ENCODE data around the gene TSEN2.

The TSEN2 gene

GRCh38 chr3:12549971-12550760 lies 65.9 kb downstream of the TSEN2 start:
- DNase-seq (ENCODE audit: low read depth in 1 of 2, low spot score in 1 of 2): no peak

GRCh38 chr3:12553921-12554391 lies 69.7 kb downstream of the TSEN2 start:
- DNase-seq (ENCODE audit: low read depth in 1 of 2, low spot score in 1 of 2): no peak

GRCh38 chr3:12556314-12556689 lies 72.0 kb downstream of the TSEN2 start:
- no peak for DNase-seq (ENCODE audit: low read depth in 1 of 2, low spot score in 1 of 2)

DNA sequence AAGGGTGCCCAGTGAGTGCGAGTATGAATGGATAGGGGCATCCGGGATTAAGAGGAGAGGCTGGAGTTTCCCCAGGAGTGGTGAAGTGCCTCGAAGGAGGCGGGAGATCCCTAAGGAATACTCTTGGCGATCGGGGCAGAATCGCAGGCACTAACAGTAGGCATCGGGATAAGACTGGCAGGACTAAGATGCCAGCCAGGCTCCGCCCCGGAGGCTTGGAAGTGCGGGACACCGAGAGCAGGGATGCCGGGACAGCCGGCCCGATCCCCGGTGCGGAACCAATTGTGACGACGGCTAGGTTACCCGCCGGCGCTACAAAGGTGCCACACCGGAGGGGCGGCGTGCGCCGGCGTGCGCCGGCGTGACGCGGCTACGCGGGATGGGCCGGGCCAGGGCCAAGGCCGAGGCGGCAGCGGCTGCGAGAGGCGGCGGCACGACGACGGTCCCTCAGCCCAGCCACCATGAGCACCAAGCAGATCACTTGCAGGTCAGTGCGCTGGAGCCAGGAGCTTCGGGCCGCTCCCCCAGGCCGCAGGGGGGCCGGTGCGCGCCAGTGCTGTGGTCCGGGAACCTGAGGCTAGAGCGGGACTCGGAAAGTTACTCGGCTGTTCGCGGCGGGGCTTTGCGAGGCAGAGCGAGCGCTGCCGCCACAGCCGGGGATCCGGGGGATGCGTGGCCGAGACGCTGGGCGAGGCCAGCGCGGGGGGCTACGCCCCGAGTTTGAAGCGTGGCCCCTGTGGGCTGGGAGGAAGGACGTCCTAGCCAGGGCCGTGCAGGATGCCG lies 72.6 kb downstream of the TSEN2 start, which contains the start of gene MKRN2:
Gene MKRN2 (plus strand): TSS at position 398 of the 783 bp plus-strand sequence. CDS start 64 bp downstream, at position 462.
- peak; percentile 79 for DNase-seq (ENCODE audit: low read depth in 1 of 2, low spot score in 1 of 2)

DNA sequence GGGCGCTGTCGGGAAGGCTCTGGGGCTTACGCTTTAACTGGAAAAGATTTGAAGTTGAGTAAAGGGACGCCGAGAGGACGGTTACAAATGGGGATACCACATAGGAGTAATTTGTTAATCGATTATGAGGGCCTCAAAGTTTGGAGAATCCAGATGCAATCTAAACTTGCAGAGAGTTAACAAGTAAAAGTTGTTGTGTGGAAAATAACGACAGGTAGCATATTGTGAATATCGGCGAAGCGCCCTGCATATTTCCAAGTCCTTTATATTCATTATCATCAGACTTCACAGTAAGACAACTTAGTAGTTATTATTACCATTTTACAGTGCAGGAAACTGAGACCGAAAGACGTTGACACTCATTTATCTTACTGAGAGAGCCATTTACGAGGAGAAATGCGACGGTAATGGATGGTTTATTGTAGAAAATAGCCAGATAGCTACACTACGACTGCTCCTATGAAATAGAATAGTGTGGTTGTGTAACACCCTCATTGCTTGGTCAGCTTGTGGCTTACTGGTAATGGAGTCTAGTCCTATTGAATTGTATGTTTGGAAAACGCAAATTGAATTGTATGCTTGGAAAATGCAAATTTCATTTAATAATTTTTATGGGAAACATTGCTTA lies 73.3 kb downstream of the TSEN2 start:
- no peak for DNase-seq (ENCODE audit: low read depth in 1 of 2, low spot score in 1 of 2)

DNA sequence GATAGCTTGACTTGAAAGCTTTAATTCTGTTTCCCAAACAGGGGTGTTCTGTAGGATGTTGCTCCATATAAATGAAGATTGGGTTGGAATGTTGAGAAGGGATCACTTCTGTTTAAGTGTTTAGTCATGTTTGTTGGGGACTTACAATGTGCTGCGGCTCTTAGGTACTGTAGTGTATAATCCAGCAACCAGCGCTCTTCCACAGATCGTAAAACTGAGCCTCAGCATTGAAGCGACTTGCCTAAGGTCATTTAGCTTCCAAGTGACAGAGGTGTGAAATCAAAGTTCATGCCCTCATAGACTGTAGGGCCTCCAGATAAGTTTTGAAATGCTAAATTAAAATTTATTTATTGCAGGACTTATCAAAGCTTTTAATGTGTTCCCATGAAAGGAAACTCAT lies 74.4 kb downstream of the TSEN2 start:
- no peak for DNase-seq (ENCODE audit: low read depth in 1 of 2, low spot score in 1 of 2)

- no peak for DNase-seq (ENCODE audit: low read depth in 1 of 2, low spot score in 1 of 2)
Measured at GRCh38 chr3:12559520-12559919, 75.2 kb downstream of the TSEN2 start.

DNA sequence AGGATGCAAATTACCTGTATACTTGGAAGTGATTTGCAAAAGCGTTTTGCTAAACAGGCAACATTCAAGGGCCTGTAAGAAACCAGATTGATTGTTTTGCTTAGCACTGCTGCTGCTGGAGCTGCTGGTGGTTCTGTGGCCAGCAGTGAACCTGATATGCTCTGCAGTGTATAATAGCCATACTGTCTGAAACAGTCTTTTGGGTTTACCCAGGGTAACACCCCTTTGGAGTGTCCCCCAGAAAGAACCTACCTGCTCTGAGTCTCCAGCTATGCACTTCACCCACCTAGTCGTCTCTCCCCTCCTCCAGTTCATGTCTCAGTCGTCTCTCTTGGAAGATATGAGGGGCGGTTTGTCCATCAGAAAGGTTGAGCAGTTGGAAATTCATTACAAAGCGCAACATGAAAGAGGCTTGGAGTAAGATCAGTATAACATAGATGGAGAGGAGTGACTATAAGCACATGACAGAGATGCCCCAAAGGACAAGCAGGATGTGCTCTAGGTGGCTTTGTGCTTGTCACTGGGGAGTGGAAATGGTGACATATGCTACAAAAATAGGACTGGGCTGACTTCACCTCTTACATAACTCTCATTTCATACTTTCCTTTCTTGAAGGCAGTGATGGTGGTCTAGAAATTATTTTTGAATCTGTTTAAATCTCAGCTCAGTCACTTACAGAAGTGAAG lies 76.4 kb downstream of the TSEN2 start:
- DNase-seq (ENCODE audit: low read depth in 1 of 2, low spot score in 1 of 2): no peak

- DNase-seq (ENCODE audit: low read depth in 1 of 2, low spot score in 1 of 2): no peak
Measured at GRCh38 chr3:12561397-12561796, 77.1 kb downstream of the TSEN2 start.

DNA sequence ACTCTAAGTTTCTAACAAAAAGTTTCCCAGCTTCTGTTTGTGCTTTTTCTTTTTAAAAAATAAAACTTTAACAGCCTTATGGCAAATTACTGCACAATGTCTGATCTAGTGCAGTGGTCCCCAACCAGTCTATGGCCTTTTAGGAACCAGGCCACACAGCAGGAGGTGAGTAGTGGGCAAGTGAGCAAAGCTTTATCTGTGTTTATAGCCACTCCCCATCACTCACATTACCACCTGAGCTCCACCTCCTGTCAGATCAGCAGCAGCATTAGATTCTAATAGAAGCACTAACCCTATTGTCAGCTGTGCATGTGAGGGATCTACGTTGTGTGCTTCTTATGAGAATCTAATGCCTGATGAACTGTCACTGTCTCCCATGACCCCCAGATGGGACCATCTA lies 78.2 kb downstream of the TSEN2 start:
- DNase-seq (ENCODE audit: low read depth in 1 of 2, low spot score in 1 of 2): no peak

DNA sequence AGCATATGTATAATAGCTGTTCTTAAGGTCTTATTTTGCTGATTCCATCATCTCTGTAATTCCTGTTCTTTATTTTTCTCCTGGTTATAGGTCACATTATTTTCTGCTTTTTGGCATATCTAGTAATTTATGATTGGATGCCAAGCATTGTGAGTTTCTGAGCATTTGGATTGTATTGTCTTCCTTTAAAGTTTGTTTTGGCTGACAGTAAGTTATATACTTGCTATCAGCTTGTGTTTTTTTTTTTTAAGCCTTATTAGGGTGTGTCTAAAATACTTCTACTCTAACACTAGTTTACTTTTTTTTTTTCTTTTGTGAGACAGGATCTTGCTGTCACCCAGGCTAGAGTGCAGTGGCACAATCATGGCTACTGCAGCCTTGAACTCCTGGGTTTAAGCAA lies 82.7 kb downstream of the TSEN2 start:
- no peak for DNase-seq (ENCODE audit: low read depth in 1 of 2, low spot score in 1 of 2)

GRCh38 chr3:12568747-12569146 lies 84.5 kb downstream of the TSEN2 start:
- DNase-seq (ENCODE audit: low read depth in 1 of 2, low spot score in 1 of 2): no peak

GRCh38 chr3:12569836-12570235 lies 85.6 kb downstream of the TSEN2 start:
- no peak for DNase-seq (ENCODE audit: low read depth in 1 of 2, low spot score in 1 of 2)

DNA sequence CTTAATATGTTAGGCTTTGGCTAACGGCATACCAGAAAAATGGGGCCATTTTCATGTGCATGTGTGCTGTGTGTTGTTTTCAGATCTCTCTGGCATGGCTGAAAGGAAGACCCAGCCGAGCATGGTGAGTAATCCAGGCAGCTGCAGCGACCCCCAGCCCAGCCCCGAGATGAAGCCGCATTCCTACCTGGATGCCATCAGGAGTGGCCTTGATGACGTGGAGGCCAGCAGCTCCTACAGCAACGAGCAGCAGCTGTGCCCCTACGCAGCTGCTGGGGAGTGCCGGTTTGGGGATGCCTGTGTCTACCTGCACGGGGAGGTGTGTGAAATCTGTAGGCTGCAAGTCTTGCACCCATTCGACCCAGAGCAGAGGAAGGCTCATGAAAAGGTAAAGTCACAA lies 87.7 kb downstream of the TSEN2 start:
- DNase-seq (ENCODE audit: low read depth in 1 of 2, low spot score in 1 of 2): no peak

GRCh38 chr3:12574131-12574530 lies 89.9 kb downstream of the TSEN2 start:
- no peak for DNase-seq (ENCODE audit: low read depth in 1 of 2, low spot score in 1 of 2)

DNA sequence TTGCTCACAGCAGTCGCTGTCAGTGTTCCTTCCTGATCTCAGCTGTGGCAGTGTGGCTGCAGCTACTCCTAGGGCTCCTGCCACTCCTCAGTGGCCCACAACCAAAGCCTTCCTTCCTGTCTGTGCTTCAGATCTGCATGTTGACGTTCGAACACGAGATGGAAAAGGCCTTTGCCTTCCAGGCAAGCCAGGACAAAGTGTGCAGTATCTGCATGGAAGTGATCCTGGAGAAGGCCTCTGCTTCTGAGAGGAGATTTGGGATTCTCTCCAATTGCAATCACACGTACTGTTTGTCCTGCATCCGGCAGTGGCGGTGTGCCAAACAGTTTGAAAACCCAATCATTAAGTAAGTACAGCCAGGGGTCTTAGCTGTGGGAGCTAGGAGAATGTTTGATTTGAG lies 90.4 kb downstream of the TSEN2 start:
- no peak for DNase-seq (ENCODE audit: low read depth in 1 of 2, low spot score in 1 of 2)

DNA sequence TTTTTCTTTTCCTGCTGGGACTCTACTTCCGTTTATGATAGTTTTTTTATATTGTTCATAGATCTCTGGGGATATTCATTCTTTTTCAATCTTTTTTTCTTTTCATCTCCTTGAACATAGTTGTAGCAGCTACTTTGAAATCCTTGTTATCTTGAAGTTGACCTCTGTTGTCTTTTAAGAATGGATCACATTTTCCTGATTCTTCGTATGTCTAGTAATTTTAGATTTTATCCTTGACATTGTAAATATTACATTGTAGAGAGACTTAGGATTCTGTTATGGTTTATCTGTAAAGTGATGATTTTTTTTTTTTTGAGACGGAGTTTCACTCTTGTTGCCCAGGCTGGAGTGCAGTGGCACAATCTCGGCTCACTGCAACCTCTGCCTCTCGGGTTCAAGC lies 93.1 kb downstream of the TSEN2 start:
- DNase-seq (ENCODE audit: low read depth in 1 of 2, low spot score in 1 of 2): no peak

- no peak for DNase-seq (ENCODE audit: low read depth in 1 of 2, low spot score in 1 of 2)
Measured at GRCh38 chr3:12578742-12579141, 94.5 kb downstream of the TSEN2 start.

DNA sequence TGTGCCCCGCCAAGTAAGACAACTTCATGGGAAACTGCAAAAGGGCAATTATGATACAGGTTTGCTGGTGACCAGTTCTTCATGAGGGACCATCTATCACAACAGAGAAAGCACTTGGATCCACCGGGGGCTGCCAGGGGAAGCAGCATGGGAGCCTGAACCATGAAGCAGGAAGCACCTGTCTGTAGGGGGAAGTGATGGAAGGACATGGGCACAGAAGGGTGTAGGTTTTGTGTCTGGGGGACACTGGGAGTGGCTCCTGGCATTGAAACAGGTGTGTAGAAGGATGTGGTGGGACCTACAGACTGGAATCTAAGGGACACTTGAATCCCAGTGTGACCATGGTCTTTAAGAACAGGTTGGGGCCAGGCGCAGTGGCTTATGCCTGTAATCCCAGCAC lies 95.2 kb downstream of the TSEN2 start:
- no peak for DNase-seq (ENCODE audit: low read depth in 1 of 2, low spot score in 1 of 2)

- no peak for DNase-seq (ENCODE audit: low read depth in 1 of 2, low spot score in 1 of 2)
Measured at GRCh38 chr3:12579905-12580304, 95.6 kb downstream of the TSEN2 start.

GRCh38 chr3:12582730-12583129 lies 98.5 kb downstream of the TSEN2 start:
- DNase-seq (ENCODE audit: low read depth in 1 of 2, low spot score in 1 of 2): no peak
